Renal pelvis (tissue), 4 donors: Measurements from ENCODE around the gene PLEKHB1. TPM values are rescaled to one million over a fixed set of nuclear protein-coding genes. Genes with fewer than 3 reads are reported as not detected.

Experiments used
- DNase-seq: peaks from one replicate; pipeline ENCODE4 v3.0.0-alpha.2; 2013
- polyA plus RNA-seq, 3 donors: library from polyadenylated mRNA; unstranded; fragments of 120-200 nt; gene quantifications; one replicate each; pipeline ENCODE4 v1.2.1, GENCODE V29; 2013; ENCODE audit not compliant: insufficient read length in 3 of 3

The PLEKHB1 gene
- polyA plus RNA-seq, 3 donors = 13.0 to 16.7 (median 15.7) TPM

DNA sequence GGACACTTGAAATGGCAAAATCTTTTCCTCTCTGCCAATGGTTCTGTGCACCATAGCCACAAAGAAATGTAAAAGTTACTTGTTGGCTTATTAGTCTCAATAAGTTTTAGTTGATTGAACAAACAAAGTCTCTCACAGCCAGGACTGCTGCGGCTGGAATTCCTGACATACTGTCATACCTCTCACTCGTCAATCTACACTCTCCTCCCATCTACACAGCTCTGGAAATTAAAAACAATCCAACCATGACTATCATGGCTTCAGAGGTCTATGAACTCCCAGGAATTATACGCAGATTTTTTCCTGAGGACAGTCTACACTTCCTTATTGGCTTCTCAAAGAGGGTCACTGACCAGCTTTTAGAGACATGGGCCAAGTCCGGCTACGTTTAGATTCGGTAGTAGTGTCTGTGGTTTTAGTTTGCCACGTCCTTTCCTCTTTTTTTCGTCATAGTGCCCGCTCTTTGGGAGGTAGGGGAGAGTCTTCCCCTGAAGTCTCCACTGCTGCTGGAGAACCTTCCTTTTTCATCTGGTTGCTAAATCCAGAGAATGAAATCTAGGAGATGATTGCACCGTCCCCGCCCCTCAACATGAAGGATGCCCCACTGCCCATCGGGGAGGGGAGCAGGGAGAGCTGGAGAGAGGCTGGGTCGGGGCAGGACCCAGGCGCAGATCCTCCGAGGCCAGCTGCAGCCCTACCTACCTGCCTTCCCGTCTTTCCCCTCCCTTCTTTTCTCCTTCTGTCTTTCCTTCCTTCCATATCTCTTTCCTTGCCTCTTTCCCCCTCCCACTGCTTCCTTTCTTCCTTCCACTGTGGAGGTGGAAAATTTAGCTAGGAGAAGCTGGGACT is 1.0 kb upstream of the PLEKHB1 start:
- DNase-seq = peak; percentile 29

DNA sequence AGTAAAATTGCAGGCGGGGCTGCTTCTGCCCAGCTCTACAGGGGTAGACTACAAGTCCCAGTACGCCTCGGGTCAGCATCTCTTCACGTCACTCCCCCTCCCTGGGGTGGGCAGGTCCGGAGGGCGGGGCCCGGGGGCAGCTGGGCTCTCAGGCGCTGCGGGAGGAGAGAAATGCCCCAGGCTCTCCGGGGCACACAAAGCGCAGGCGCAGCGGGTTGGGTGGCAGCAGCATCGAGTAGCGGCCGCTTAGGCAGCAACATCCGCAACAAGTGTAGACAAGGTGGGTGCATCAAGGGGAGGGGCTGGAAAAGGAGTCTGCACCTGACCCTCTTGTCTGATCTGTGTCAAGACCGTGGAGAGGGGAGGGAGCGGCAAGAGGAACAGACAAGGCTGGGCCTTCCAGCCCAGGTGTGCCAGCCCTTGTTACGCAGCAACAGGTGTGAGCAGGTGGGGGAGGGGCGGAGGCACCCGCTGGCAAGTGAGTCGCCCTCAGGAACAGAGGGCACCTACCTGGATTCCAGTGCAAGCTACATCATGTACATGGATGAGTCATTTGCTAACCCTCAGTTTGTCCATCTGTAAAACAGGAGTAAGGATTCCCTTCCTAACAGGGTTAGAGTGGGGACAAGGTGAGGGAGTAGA is 1.2 kb downstream of the PLEKHB1 start:
- peak; percentile 81 for DNase-seq

DNA sequence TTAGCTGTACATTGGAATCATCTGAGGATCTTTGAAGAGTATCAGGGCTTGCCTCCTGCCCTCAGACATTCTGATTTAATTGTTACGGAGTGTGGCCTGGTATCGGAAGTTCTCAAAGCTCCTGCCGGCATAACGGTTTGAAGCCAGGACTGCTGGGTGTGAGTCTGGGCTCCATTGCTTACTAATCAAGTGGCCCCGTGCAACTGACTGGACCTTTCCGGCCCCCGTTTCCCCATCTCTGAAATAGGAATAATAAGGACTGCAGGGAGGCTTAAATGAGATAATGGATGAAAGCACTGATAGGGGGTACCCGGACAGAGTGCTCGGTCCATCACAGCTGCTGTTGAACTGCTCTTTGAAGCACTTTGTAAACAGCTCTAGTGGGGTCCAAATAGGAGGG is 1.7 kb downstream of the PLEKHB1 start:
- no peak for DNase-seq

DNA sequence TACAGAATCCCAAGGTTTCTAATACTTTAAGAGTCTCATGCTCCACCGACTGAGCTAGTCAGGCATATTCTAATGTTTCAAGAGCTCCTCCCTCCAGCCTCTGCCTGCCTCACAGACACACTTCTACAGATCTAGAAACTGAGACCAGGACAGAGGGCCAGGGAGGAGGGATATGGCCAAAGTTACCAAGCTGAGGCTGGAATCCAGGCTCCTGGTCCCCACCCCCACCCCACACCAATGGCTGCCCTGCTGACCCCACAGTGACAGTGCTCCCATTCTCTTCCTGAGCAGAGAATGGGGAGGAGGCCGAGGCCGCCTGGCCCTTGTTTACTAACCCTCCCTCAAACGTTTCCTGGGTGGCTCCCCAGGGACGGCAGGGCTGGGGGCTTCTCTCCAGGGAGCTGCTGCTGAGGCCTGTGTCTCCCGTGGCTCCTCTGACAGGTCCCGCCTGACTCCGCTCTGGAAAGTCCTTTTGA is 2.2 kb downstream of the PLEKHB1 start:
- no peak for DNase-seq

DNA sequence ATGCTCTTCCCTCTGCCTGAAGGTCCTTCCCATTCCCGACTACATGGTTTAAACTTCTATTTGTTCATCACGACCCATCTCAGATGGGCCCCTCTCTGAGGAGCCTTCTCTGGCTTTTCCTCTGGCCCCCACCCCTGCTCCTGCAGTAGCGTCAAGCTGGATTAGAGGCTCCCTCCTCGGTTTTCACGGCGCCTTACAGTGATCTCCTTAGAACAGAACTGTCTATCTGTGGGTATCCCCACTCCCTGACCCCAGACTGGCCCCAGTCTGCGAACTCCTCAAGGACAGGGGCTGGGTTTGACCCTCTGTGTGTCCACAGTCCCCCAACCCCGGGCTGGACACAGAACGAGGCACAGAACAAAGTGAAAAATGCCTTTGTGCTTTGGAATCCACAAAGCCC is 2.8 kb downstream of the PLEKHB1 start:
- DNase-seq = no peak

DNA sequence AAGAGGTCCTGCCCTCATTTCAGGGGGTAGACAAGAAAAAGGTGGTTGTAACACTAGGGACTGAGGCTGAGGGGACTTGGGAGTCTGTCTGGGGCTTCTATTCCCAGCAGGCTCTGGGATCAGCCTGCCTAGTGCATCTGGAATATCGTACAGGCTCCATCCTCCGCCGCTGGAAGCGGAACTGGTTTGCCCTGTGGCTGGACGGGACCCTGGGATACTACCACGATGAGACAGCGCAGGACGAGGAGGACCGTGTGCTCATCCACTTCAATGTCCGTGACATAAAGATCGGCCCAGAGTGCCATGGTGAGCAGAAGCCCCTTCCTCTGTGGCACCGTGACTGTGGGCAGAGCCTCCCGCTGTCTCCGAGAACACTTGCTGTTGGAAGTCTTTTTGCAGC is 4.0 kb downstream of the PLEKHB1 start:
- DNase-seq = no peak

DNA sequence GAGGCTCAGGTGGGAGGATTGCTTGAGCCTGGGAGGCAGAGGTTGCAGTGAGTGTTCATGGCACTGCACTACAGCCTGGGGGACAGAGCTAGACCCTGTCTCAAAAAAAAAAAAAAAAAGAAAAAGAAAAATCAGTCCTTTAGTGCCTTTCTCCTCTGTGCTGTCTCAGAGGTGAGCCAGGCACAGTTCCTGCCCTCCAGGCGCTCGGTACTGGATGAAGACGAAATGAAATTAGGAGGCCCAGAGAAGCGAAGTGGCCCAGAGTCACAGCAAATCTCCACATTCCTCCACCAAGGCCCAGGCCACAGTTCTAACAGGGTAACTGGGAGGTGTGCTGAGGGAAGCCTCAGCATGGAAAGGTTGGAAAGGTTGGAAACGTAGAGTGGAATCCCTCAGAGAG is 4.9 kb downstream of the PLEKHB1 start:
- DNase-seq = no peak

DNA sequence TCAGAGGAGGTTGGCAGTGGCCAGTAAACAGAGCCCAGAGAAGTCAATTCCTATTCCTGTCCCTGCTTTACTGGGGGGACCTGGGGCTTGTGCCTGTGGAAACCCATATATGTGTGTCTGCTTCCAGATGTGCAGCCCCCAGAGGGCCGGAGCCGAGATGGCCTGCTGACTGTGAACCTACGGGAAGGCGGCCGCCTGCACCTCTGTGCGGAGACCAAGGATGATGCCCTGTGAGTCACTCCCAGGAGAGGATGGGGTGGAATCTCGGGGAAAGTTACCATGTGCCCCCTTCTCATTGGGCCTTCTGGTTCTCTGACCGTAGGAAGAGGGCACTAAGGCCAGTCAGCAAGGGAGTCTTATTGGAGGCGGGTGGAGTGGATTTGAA is 5.3 kb downstream of the PLEKHB1 start:
- no peak for DNase-seq

DNA sequence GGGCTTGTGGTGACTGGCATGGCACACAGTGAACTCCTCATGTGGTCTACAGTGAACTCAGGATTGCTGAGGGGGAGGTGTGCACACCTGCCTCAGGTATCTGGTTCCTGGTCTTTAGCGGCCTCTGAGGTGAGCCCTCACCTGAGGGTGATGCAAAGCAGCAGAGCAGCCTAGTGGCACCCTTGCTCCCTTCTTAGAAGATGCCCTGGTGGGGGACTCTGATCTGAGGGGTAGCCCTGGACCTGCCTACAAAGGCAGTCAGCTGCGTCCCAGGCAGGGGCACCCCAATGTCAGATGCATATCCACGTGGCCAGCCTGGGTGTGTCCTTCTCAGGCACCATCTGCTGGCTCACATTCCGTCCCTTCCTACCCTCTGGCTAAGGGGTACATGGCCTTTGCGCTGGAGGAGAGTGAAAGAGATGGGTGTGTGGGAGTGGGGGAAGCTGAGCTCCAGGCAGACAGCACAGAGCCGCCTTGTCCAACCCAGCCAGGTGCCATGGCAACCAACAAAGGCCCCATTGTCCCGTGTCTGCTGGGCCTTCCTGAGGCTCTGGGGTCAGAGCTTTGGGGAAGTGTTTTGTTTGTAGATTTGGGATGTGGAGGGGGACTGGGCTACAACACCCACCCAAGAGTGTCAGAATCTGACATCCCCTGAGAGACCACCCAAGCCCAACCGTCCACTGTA is 5.8 kb downstream of the PLEKHB1 start:
- peak; percentile 29 for DNase-seq

DNA sequence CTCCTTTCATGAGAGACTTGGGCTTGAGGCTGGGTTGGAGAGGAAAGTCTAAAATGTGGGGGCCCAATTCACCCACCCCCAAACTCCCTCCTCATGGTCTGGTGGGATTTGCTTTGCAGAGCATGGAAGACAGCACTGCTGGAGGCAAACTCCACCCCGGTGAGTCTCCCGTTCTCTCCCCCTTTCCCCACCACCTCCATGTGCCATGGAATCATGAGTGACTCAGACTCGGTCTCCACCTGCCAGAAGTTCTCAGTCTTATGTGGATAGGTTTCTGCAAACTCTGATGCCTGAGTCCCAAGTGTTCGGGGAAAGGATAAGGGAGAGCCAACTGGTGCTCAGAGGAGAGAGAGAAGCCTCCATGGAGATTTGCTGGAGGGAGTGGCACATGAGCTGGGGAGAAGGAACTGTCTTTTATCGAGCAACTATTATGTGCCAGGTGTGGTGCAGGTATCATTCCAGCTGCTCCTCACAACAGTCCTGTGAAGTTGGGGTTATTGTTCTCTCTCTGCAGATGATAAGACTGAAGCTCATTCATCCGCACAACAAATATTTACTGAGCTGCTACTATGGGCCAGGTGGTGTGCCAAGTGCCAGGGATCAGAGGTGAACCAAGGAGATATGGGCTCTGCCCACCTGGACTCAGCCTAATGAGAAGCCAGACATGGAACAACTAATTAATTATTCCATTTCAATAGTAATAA is 6.6 kb downstream of the PLEKHB1 start:
- DNase-seq = no peak

DNA sequence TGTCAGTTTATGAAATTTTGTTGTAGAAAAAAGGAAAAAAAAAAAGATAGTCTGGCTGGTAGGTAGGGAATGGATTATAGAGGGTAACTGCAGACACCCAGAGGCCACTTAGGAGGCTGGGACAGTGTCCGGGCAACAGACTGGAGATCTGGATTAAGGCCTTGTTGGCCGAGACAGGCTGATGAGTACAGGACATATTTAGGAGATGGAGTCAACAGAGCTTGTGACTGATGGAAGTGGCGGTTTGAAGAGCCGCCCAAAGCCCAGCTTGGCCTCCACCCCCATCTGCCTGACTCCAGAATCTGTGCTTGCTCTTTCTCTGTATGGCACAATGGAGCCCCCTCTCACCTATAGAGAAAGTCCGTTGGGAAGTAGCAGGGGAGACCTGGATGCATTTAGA is 7.6 kb downstream of the PLEKHB1 start:
- DNase-seq = no peak

DNA sequence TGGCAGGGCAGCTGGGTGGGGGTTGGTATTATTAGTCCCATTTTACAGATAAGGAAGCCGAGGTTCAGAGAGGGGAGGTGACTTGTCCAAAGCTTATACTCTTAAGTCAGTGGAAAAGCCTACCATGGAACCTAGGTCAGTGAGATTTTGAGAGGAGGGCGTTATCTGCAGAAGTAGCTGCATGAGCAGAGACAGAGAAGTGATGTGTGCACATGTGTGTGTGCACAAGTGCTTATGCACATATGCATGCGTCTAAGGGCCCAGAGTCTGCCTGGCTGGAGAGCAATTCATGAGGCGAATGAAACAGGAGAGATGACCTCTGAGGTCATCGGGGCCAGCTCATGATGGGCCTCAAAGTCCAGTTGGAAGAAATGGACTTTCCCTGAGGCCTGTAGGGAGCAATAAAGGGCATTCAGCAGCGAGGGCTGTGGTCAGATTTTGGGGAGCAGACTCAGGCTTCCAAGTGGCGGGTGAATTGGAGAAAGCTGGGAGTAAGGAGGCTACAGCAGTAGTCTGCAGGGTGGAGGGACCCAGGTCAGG is 8.2 kb downstream of the PLEKHB1 start:
- no peak for DNase-seq

DNA sequence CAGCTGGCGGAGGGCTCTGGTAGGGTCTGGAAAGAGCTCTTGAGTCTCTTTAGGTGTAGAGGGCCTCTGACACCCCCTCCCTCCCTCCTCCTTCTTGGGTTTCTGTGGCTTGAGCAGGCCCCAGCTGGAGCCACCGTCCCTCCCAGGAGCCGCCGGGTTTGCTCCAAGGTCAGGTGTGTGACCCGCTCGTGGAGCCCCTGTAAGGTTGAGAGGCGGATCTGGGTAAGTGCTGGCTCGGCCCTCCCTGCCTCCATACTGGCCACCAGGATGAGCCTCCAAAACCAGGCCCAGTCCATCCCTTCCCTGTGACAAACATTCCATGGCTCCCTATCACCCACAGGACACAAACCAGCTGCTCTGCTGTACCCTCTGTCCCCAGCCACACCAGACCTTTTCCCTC is 9.3 kb downstream of the PLEKHB1 start:
- DNase-seq = no peak

DNA sequence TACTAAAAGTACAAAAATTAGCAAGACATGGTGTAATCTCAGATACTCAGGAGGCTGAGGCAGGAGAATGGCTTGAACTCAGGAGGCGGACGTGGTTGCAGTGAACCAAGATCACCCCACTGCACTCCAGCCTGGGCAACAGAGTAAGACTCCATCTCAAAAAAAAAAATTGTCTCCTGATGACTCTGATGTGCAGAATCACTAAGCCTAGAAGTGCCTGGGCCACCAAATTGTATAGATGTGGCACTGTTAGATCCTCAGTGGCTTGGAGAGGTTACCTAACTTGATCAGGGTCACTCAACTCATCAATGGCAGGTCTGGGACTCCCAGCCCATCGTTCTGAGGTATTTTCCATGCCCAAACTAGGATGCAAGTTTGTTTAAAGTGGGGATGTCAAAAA is 10.6 kb downstream of the PLEKHB1 start:
- DNase-seq = no peak

DNA sequence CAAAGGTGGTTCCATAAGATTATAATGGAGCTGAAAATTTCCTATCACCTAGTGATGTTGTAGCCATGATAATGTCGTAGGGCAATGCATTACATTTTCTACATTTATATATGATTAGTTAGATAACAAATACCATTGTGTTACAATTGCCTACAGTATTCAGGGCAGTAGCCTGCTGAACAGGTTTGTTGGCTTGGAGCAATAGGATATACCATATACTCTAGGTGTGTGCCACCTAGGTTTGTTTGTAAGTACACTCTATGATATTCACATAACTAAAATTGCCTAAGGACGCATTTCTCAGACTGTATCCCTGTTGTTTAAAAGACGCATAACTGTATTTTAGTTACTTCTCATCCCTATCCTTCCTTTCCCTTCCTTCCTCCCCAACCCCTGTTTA is 13.6 kb downstream of the PLEKHB1 start:
- DNase-seq = no peak

DNA sequence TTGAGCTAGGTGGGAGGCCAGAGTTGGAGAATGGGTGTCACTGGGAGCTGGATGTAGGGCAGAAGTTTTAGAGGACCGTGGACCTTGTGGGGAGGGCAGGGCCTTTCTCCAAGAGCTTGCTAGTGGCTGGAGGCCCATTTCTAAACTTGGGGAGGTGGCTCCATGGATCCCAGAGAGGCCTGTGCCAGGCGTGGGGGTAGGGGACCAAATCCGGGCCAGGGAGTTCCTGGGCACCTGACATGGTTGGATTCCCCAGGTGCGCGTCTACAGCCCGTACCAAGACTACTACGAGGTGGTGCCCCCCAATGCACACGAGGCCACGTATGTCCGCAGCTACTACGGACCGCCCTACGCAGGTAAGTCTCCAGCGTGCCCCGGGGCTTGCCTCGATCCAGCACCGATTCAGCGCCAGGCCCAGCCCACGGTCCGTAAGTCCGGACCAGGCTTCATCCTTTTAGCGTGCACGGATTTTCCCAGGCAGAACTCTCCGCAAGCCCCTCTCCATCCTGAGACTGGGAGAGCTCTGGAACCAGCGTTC is 14.2 kb downstream of the PLEKHB1 start:
- DNase-seq = no peak

DNA sequence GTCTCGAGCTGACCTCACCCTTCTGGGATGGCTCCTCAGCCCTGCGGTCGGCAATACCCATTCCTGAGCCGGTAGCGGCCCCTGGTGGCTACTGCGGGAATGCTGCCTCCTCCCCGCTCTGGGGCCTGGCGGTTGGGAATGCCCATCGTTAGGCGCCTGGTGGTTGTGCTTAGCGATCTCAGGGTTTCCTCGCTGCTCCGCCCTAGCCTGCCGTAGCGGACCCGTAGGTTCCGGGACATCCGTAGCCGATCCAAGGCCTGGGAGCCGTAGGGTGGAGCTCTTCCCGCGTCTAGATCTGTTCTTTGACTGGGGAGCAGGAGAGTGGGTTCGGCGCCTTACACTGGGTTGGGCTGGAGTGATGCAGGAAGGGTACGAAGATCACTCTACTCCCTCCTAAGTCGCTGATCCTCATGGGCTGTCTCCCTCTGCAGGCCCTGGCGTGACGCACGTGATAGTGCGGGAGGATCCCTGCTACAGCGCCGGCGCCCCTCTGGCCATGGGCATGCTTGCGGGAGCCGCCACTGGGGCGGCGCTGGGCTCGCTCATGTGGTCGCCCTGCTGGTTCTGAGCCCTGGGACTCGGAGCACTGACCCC is 14.8 kb downstream of the PLEKHB1 start:
- peak; percentile 86 for DNase-seq

DNA sequence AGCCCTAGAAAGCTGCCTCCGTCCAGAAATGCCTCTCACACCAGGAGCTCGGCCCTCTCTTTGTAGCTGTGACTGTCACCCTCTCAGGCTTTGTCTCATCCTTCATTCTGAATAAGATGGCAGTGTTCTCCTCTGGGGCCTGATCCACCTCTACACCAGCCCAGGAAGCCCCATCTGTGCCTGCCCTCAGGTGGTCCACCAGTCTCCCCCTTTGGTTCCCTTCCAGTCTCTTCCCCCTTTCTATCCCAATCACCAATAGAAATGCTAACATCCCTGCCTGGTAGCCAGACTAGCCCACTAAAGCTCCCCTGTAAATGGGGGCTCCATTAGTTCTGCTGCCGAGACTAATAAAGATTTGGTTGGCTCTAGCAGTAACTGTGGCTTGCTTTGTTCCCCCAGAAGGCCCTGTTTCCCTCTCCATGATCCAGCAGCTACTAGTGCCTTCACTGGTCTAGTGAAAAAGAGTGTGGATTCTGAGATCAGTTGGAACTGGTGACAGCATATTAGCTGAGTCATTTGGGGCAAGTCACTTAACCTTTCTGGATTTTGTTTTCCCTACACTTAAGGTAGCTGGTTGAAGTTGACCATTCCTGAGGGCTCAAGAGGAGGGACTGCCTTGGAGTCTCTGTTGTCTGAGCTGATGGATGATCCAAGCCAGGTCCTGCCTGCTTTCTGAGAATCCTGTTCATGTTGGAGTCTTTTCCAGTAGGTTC is 16.2 kb downstream of the PLEKHB1 start:
- no peak for DNase-seq

DNA sequence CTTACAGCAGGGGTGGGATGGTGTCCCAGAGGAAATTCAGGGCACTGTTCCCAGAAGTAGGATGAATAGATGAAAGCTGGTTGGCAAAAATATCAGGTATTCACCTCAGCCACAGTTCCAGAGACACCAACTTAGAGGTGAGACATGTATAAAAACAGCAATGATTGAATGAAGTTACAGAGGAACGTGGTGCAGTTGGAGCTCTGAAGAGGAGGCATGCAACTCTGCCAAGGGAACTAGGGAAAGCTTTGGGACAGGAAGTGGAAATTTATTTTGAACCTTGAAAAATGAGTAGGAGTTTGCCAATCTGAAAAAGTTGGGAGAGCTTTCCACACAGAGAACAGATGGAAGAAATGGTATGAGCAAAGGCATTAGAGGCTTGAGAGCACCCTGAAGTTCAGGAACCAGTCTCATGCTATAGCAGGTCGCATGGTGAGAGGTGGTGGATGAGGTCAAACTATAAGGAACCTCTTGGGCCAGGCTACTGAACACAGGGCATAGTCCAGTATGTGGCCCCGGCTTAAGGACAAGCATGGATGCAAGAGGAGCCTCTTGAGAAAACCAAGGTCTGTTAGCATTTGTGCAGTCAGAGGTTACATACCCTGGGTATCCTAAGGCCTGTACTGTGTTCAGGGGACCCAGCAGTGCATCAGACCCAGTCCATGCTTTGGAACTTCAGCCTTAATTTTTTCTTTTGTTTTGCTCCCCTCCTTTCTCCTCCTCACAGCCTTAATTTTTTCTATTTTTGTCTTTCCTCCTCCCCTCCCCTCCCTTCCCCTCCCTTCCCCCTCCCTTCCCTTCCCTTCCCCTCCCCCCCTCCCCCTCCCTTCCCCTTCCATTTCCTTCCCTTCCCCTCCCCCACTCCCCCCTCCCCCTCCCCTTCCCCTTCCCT is 17.5 kb downstream of the PLEKHB1 start:
- DNase-seq = no peak

DNA sequence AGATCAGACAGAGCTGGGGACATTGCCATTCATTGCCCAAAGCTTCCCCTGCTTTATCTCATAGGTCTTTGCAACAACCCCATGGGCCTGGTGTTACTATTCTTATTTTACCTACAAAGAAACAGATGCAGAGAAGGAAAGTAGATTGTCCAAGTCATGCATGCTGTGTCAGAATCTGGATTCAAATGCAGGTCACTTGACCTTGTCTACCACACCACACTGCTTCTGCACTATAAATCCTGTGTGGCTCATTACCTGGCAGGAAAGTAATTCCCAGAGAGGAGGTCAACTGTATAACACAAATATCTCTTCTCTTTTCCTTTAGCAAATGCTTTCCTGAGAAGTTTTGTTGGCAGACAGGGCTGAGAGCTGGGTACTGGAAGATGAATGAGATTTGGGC is 18.5 kb downstream of the PLEKHB1 start:
- DNase-seq = no peak
